Activated gamma-delta T cell treated with Interleukin-2 at 50 U/mL for 16 hours (primary cell): Measurements from ENCODE around the gene BCL7C.
"Not testable (repeated sequence)": the region's sequence is repeated elsewhere in the genome, so short reads cannot be mapped to it uniquely, and the experiment has no call there.

Experiments used
- DNase-seq: peaks from one replicate; pipeline ENCODE4 v3.0.0-alpha.2; 2020

BCL7C gene

DNA sequence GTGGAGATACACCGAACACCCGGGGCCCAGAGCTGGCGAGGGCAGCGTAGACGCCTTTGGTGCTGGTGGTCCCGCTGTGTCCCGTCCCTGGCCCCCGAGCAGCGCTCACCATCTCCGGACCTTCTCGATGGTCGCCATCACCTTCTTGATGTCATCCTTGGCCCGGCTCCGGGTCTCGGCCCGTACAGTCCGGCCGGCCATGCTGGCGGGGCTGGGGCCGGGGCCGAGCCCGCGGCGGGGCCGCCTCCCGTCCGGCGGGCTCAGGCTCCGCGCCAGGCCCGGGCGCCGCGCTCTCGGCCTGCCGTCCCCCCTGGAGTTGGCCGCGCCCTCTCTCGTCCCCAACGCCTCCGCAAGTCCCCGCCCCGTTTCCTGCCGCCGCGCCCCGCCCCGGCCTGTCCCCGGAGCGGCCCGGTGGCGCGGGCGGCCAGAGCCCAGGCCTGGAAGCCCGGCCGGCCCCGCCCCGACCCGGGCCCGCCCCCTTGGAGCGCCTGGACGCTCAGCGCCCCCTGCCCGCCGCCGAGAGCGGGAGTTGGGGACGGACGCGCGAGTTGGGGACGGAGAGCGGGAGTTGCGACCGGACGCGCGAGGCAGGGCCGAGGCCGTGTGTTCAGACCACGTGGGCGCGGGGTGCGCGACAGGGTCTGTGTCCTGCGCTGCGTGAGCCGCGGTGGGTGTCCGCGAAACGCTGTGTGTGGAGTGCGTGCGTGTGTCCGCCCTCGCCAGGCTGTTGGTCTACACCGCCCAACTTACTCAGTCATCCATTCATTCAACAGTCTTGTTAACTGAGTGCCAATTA is at the start of gene BCL7C:
Gene BCL7C (minus strand): TSS at position 334 of the 796 bp plus-strand sequence. CDS start 133 bp downstream, at position 201.
- DNase-seq = peak; percentile 76

DNA sequence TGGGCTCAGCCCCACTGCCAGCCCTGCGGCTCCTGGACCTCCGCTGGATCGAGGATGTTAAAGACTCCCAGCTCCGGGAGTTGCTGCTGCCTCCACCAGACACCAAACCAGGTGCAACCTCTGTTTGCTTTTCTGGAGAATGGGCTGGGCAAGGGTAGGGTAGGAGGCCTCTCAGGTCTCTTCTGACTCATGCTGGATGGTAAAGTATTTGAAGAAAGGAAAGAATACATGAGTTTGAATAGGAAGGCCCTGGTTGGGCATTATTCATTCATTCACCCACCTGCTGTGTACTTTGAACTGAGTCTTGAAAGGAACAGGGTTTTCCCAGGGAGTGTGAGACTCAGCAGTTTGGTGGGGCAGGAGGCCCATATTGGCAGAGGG is 48.5 kb upstream of the BCL7C start:
- DNase-seq = no peak

DNA sequence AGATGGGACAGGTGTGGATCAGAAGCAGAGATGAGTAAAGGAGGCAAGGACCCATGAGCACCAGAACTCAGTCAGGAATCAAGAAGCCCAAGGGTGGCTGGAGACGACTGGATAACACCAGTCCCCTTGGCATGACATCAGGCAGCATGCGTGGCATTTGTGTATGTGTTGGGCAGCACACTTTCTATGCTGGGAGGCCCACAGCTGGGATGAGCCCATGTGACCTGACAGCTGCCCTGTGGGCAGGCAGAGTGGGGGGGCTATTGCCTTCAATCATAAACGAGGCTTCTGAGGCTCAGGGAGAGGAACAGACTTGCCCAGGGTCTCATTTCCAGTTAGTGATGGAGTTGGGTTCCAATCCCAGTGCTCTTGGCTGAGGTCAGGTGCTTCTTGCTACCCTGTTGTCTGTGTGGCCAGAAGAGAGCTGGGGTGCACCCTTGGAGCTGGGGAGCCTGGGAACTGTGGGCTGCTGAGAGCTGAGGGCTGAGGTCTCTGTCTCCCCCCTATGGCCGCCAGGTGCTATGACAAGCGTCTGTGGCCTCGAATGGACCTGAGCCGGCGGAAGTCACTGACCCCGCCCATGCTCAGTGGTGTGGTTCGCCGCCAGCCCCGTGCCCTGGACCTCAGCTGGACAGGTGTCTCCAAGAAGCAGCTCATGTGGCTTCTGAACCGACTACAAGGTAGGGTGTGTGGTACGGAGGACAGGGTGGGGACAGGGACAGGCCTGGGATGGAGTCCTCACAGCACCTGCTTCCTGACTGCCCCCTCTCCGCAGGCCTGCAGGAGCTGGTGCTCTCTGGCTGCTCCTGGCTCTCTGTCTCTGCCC is 47.9 kb upstream of the BCL7C start:
- peak; percentile 62 for DNase-seq

DNA sequence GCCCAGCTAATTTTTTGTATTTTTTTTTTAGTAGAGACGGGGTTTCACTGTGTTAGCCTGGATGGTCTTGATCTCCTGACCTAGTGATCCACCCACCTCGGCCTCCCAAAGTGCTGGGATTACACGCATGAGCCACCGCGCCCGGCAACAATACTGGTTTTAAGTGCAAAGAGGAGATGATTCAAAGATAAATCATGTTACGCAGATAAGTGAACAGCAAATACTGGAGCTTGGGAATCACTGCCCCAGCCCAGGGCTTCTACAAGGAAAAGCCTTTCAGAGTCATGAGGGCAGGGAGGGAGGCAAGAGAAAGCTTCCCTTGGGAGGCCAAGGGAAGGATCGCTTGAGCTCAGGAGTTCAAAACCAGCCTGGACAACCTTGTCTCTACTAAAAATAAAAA is 45.7 kb upstream of the BCL7C start:
- DNase-seq = not testable (repeated sequence)

DNA sequence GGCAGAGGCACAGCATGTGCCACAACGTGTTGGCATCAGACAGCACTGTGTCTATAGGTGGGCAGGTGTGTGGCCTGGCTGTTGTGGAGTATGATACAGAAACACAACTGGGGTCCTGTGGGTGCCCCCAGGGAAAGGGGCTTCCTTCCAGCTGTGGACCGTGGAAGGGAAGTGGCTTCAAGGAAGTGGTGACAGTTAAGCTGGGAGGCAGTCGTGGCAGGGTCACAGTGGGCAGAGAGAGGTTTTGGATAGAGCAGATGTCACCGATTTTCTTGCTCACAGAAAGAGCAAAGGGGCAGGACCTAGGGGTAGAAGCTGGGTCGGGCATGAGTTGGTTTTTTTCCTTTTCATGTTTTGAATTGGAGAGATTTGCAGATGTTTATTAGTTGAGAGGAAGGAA is 43.8 kb upstream of the BCL7C start:
- no peak for DNase-seq

DNA sequence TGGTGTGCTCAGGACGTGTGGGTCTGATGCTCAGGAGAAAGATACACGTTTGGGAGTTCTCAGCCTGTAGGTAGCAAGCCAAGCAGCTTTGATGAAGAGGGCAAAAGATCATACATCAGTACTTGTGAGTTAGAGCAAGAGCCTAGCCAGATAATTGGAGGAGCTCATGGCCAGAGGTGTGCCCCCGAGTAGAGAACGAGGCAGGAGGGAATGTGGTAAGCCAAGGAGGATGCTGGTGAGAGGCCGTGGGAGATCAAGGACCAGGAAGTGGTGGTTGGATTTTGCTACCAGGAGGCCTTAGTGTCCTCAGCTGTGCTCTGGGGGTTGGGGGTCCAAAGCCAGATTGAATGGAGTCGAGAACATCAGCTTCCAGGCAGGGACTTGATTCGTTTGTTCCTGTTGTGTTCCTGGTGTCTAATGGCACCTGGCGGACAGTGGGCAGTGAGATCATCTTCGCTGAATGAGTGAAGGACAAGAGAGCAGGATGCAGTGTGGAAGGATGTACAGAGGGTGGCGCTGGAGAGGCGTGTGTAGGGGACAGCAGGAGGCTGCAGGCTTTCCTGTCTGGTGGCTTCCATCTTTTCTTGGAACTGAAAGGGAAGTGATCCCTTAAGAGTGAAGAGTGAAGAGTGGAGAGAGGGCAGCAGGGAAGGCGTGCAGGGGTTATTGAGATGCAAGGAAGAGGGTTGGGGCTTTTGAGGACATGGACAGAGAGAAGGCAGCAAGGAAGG is 41.1 kb upstream of the BCL7C start:
- DNase-seq = no peak

DNA sequence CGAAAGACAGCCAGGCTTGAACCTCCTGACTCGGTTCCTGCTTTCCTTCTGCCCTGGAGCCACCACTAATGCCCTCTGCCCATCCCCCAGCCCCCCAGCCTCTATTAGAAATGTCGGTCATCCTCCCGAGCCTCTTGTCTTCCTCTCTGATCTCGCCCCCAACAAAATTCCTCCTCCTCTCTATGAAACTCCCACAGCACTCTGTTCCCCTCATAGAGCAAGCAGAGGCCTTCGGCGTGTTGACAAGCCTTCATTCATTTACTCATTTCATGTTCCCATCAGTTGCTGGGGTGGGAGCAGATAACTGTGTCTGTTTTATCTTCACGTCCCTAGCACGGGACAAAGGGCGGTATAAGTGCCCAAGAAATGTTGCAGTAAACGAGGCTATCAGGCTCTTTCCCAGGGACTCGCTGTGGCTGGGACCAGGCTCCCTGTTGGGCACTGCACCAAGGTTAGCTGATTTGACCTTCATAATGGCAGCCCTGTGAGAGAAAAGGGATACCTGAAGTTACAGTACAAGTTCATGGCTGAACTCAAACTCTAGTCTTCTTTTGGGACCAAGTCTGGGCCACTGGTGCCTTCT is 37.3 kb upstream of the BCL7C start:
- DNase-seq = no peak

DNA sequence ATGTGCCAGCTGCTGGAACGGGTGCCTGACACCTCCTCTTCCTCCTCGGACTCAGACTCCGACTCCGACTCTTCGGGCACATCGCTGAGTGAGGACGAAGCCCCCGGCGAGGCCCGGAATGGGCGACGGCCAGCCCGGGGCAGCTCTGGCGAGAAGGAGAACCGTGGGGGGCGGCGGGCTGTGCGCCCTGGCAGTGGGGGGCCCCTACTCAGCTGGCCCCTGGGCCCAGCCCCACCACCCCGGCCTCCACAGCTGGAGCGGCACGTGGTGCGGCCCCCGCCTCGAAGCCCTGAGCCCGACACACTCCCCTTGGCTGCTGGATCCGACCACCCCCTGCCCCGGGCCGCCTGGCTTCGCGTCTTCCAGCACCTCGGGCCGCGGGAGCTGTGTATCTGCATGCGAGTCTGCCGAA is 36.3 kb upstream of the BCL7C start:
- no peak for DNase-seq

DNA sequence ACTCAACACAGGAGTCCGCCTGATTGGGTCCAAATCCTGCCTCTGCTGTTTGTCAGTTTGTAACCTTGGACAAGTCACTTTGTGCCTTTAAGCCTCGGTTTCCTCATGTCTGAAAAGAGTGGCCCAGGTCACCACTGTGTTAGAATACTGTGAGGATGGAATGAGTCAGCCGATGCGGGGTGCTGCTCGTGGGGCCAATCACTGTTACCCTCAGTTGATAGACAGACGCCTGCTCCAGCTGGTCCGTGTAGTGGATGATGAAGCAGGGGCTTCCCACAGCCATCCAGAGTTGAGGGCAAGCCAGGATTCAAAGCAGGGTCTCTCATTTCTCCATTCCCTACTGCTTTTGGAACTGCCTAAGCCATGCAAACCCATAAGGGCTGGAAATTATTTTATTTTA is 35.3 kb upstream of the BCL7C start:
- DNase-seq = no peak

DNA sequence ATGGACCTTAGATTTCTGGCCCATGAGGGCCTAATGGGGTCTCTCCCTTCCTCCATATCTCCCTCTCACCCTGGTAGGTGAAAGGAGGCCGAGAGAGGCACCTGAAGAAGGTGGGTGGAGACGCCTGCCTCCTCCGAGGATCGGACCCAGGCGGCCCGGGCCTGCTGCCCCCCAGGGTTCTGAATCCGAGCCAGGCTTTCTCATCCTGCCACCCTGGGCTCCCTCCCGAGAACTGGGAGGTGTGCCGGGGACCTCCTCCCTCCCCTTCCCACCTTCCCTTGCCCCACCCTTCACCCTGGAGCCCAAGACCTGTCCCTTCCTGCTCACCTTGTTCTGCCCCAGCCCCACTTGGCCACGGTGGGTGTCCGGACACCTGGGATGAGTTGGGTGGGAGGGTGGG is 34.5 kb upstream of the BCL7C start:
- no peak for DNase-seq

DNA sequence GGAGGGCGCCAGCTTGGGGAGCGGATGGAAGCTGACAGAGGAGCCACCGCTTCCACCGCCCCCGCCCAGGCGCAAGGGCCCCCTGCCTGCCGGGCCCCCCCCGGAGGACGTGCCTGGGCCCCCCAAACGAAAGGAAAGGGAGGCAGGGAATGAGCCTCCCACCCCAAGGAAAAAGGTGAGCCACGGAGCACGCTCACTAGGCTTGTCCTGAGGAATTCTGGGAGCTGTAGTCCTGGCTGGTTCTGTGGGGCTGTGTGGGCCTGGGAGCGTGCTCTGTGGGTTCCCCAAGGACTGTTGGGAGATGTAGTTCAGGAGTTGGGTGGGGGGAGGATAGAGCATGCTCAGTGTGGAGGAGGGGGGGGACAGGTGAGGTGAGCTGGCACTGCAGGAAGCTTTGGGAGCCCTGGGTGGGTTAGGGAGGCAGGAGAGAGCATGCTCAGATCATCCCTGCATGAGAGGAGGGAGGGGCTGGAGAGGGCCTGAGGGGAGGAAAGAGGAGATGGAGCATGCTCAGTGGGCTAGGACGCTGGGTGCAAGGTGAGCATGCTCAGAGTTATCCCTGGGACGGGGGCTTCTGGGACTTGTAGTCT is 34.0 kb upstream of the BCL7C start:
- DNase-seq = no peak

DNA sequence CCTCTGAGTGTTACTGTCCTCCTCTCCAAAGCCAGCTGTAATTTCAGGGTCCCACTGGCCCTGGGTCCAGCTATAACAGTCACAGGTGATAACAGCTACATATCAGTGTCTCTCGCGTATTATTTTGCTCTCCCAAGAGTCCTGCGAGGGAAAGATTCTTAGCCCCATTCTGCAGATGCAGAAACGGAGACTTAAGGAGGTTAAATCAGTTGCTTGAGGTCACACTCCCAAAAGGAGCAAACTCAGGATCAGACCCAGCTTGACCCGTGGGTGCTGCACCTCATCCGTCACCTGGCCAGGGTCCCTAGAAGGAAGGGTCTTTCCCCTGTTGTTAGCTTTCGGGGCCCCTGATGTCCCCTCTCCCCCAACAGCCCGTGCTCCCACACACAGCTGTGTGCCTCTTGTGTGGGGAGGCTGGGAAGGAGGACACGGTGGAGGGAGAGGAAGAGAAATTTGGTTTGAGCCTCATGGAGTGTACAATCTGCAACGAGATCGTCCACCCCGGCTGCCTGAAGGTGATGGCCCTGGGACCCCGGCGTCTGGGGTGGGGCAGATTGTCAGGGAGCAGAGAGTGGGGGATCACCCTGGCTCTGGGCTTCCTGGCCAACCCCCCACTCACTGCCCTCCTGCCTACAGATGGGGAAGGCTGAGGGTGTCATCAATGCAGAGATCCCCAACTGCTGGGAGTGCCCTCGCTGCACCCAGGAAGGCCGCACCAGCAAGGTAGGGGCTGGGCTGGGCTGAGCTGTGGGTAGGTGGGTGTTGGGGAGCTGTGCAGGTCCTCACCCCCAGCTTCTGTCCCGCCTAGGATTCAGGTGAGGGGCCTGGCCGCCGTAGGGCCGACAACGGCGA is 33.3 kb upstream of the BCL7C start:
- DNase-seq = no peak

DNA sequence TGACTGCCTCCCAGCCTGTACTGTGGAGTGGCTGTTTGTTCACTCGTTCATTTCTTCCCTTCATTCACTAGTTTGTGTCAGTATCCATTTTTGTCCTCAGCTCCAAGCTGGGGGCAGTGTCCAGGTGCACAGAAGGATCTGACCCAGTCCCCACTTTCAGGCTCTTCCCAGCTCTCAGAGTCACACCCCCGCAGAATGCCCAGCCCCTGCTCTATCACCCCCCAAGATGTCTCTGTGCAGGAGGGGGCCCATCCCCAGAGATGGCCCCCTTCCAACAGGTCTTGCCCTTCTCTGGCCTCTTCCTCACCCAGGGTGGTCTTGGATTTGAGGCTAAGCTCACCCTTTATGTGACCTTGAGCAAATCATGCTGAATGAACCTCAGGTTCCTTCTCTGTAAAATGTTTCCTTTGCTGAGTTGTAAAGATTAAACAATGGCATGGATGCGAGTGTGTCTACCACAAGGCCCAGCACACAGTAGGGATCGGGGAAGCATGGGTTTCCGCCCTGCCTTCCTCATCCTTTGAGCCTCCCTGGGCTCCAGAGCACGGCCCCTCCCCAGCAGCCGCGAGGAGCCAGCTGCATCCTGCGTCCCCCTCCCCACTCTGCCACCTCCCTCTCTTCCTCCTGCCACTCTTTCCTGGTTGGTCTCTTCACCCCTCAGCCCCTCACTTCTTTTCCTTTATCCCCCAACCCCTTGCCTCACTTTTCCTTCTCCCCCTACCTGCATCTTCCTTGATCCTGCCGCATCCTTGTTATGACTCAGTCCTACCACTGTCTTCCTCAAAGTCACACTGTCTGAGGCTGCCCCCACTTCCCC is 32.3 kb upstream of the BCL7C start:
- no peak for DNase-seq

DNA sequence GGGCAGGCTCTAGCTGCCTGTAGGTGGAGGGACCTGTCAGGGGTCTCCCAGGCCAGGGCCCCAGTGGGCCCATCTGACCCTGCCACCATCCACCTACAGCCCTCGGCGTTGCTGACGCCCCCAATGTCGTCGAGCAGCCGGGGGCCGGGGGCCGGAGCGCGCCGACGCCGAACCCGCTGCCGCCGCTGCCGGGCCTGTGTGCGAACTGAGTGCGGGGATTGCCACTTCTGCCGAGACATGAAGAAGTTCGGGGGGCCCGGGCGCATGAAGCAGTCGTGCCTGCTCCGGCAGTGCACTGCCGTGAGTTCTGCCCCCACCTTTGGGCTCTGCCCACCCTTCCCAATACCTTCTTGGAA is 31.7 kb upstream of the BCL7C start:
- no peak for DNase-seq

DNA sequence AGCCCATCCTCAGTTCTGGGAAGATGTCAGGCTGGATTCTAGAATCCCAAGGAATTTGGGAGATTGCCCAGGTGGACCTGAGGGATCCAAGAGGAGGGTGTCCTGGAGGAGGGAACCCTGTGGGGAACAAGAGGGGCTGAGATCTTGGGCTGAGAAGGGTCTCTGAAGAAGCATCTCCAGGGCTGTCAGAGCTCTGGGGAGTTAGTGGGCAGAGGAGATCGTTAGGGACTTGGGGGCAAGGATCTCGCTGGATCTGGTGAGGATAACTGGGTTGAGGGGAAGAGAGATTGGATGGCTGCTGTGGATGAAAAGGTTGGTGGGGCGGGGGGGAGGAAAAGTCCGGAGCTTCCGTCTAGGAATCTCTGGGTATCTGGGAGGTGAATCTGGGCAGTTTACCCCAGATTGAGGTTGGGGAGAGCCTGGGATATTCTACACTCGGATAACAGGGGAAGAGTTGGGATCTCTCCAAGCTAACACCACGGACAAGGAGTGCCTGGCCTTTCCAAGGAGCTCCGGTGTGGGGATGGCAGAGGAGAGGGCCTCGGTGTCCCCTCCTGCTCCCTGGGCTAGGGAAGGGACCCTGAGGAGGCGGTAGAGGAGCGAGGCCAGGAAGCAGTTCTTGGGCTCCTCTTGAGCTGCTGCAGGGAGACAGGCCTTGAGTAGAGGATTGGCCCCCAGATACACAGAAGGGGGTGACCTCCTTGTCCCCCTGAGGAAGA is 31.2 kb upstream of the BCL7C start:
- DNase-seq = no peak

DNA sequence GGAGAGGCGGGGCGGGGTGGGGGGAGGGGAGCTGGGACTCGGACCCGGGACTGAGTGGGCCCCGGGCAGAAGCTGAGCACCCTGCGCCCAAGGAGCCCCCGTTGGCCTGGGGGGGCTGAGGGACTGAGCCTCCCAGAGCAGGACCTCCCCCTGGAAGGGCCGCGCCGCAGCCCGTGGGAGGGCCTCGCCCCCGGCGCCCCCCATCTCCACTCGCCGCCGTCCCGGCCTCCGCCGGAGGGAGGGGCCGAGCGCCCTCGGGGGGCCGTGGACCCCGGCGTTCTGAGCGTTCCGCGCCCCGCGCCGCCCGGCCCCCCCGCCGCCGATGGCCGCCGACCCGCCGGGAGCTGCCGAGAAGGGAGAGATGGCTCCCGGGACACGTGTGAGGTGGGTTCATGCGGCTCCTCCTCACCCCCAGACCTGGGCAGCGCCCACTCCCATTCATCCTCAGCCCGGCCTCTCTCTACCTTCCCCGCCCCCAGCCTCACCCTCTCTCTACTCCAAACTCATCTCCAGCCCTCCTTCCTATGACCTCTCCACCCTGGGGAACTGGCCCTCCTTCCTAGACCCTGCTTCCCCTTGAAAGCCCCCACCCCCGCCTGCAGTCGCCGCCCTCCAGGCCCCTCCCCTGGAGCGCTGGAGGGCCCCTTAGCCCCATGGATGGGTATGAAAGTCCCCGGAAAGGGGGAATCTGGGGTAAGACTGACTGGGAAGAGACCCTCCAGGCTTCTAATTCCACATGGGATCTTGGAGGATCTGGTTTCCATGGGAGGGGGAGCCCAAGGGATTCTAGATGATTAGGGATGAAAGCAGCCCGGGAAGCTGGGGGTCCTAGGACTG is 30.4 kb upstream of the BCL7C start:
- no peak for DNase-seq

DNA sequence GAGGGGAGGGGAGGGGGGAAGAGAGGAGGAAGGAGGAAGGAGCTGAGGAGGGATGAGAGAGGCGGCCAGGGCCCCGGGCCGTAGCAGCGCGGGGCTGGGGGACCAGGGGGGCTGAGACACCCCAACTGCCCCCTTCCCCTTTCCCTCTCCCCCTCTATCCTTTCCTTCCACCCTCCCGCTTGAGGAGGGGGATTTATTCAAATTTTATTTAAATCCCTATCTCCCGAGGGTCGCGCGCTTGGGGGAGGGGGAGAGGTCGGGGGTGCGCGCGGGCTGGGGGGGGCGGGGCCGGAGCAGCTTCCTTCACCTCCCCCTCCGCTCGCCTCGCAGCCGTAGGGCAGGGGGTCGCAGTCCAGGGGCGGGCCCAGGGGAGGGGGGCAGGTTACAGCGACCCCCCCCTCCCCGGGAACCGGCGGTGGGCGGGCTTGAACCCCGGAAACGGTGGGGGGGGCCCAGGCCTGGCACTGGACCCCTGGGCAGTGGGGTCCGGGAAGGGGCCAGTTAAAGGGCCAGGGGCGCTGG is 29.7 kb upstream of the BCL7C start, which contains the start of gene FBXL19:
Gene FBXL19 (plus strand): TSS at position 19 of the 522 bp plus-strand sequence. CDS start 2,183 bp downstream, outside the sequence.
- no peak for DNase-seq

DNA sequence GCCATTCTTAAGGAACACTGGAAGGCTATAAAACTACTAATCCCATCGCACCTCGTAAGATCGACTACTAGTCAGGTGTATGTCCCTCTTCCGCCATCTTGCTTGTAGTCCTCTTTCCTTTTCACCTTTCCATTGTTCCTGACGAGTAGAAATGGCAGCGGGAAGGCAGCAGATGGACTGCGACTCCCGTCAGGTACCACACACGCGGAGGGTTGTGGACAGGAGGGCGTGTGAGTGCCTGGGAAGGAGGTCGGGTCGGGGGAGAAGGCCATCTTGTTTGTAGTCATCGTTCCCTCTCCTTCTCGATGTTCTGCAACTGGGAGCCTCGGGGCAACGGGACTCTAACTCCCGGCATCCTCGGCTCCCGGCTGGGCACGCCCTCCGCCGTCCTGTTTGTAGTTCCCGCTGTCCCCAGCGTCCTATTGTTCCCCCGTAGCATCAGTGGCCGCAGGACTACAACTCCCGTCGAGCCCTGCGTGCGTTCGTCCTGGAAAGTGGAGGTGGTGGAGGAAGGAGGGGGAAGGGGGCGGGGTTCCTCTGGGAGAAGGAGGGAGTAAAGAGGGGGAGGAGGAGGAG is 29.2 kb upstream of the BCL7C start:
- peak; percentile 94 for DNase-seq
